ENCODE results near the gene NME3. TPM values are rescaled to one million over a fixed set of nuclear protein-coding genes. Genes with fewer than 3 reads are reported as not detected.

The NME3 gene
- total and polyA plus RNA-seq, 4 donors = 10.4 to 38.0 (median 19.4) TPM

GRCh38 chr16:1759511-1759910 is 11.8 kb downstream of the NME3 start:
- Histone ChIP-seq H3K4me1 (ENCODE audit: control insufficient read depth in 4 of 4, insufficient read depth in 4 of 4, low read length in 3 of 4) (no peaks in the 10 kb centered on the region), H3K9ac (ENCODE audit: low read depth in 1 of 2, low read length in 2 of 2) (no peak overlapping the region), H3K4me3 (ENCODE audit: low read depth in 1 of 3, low read length in 3 of 3) (no peak overlapping the region), H3K27ac (ENCODE audit: low read depth in 1 of 2, low read length in 2 of 2) (no peak overlapping the region), H3K27me3 (ENCODE audit: control insufficient read depth in 4 of 4, insufficient read depth in 4 of 4, low read length in 3 of 4) (no peaks in the 10 kb centered on the region), H3K9me3 (ENCODE audit: control insufficient read depth in 4 of 4, low read length in 3 of 4) (no peaks in the 10 kb centered on the region), H3K36me3 (ENCODE audit: control insufficient read depth in 4 of 4, insufficient read depth in 3 of 4, low read depth in 1 of 4, low read length in 3 of 4) (peaks cover 5 to 41% (median 10%) of the 10 kb centered on the region in 4 donors)
- TF ChIP-seq FOXA1 (IDR thresholded peaks at IDR 0.05) (no peak), NR2F2 (IDR thresholded peaks at IDR 0.05) (no peak), MAX (IDR thresholded peaks at IDR 0.05) (no peak), REST (IDR thresholded peaks at IDR 0.05) (no peak), TAF1 (conservative IDR thresholded peaks at IDR 0.05) (no peak), JUND (IDR thresholded peaks at IDR 0.05) (no peak), GABPA (IDR thresholded peaks at IDR 0.05 in 1 of 2, conservative IDR thresholded peaks at IDR 0.05 in 1 of 2) (no peak), ATF3 (IDR thresholded peaks at IDR 0.05) (no peak), HNF4G (IDR thresholded peaks at IDR 0.05) (no peak), SP1 (IDR thresholded peaks at IDR 0.05) (no peak), RAD21 (IDR thresholded peaks at IDR 0.05) (no peak), EGR1 (IDR thresholded peaks at IDR 0.05; ENCODE audit: low read depth in 2 of 2) (no peak), CTCF (IDR thresholded peaks at IDR 0.05; ENCODE audit: low read depth, low read length, missing input control) (no peak), RXRA (IDR thresholded peaks at IDR 0.05) (no peak), YY1 (IDR thresholded peaks at IDR 0.05) (no peak), HNF4A (conservative IDR thresholded peaks at IDR 0.05) (no peak), FOXA2 (IDR thresholded peaks at IDR 0.05) (no peak), ZBTB33 (IDR thresholded peaks at IDR 0.05) (no peak)
- 96% methylated on average over 21 of the region's 21 CpGs for WGBS
- DNase-seq (ENCODE audit: low spot score) = no peak
